ENCODE data around the gene SOHLH1. TPM values are rescaled to one million over a fixed set of nuclear protein-coding genes. Genes with fewer than 3 reads are reported as not detected.

Gene SOHLH1
- total and polyA plus RNA-seq, 2 of the 13 experiments (the other 11 are each of a cell fraction or from before 2014, with no cell fraction given), result 0.15 TPM

DNA sequence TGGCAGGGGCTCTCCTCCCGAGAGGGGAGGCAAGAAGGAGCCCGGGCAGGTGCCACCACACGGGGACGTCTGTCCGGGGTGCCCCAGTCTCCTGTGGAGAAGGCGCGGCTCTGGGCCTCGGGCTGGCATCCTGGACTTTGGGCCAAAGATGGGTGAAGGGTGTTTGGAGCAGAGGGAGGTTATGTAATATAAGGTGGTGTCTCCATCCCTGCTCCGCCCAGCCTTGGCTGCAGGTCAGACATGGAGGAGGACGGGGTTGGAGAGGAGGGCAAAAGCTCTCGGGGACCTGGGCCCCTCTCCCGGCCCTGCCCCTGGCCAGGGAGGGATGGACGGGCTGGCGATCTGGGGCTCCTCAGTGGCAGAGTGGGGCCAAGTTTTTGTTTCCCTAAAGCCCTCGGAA lies 1.2 kb upstream of the SOHLH1 start (continued):
- TF ChIP-seq, protein P1, sequence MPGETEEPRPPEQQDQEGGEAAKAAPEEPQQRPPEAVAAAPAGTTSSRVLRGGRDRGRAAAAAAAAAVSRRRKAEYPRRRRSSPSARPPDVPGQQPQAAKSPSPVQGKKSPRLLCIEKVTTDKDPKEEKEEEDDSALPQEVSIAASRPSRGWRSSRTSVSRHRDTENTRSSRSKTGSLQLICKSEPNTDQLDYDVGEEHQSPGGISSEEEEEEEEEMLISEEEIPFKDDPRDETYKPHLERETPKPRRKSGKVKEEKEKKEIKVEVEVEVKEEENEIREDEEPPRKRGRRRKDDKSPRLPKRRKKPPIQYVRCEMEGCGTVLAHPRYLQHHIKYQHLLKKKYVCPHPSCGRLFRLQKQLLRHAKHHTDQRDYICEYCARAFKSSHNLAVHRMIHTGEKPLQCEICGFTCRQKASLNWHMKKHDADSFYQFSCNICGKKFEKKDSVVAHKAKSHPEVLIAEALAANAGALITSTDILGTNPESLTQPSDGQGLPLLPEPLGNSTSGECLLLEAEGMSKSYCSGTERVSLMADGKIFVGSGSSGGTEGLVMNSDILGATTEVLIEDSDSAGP (CRISPR knock-in tag; IDR thresholded peaks at IDR 0.05; ENCODE audit: borderline replicate concordance), result no peak
- TF ChIP-seq KDM5B (CRISPR knock-in tag; IDR thresholded peaks at IDR 0.05; ENCODE audit: borderline replicate concordance) (no peak), ZKSCAN5 (CRISPR knock-in tag; IDR thresholded peaks at IDR 0.05) (no peak), CHD4 (IDR thresholded peaks at IDR 0.05; ENCODE audit: borderline replicate concordance, low read length) (no peak), NR3C1 (CRISPR knock-in tag; IDR thresholded peaks at IDR 0.05) (no peak), GABPA (IDR thresholded peaks at IDR 0.05; ENCODE audit: low read depth, low read length) (no peak), GABPA (CRISPR knock-in tag; IDR thresholded peaks at IDR 0.05; ENCODE audit: low read depth) (no peak), STAG1 (CRISPR knock-in tag; IDR thresholded peaks at IDR 0.05) (no peak), MTF1 (CRISPR knock-in tag; IDR thresholded peaks at IDR 0.05) (no peak)
- TF ChIP-seq, protein P2, sequence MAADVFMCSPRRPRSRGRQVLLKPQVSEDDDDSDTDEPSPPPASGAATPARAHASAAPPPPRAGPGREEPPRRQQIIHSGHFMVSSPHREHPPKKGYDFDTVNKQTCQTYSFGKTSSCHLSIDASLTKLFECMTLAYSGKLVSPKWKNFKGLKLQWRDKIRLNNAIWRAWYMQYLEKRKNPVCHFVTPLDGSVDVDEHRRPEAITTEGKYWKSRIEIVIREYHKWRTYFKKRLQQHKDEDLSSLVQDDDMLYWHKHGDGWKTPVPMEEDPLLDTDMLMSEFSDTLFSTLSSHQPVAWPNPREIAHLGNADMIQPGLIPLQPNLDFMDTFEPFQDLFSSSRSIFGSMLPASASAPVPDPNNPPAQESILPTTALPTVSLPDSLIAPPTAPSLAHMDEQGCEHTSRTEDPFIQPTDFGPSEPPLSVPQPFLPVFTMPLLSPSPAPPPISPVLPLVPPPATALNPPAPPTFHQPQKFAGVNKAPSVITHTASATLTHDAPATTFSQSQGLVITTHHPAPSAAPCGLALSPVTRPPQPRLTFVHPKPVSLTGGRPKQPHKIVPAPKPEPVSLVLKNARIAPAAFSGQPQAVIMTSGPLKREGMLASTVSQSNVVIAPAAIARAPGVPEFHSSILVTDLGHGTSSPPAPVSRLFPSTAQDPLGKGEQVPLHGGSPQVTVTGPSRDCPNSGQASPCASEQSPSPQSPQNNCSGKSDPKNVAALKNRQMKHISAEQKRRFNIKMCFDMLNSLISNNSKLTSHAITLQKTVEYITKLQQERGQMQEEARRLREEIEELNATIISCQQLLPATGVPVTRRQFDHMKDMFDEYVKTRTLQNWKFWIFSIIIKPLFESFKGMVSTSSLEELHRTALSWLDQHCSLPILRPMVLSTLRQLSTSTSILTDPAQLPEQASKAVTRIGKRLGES (CRISPR knock-in tag; IDR thresholded peaks at IDR 0.05; ENCODE audit: borderline replicate concordance), result no peak
- TF ChIP-seq, protein P3, sequence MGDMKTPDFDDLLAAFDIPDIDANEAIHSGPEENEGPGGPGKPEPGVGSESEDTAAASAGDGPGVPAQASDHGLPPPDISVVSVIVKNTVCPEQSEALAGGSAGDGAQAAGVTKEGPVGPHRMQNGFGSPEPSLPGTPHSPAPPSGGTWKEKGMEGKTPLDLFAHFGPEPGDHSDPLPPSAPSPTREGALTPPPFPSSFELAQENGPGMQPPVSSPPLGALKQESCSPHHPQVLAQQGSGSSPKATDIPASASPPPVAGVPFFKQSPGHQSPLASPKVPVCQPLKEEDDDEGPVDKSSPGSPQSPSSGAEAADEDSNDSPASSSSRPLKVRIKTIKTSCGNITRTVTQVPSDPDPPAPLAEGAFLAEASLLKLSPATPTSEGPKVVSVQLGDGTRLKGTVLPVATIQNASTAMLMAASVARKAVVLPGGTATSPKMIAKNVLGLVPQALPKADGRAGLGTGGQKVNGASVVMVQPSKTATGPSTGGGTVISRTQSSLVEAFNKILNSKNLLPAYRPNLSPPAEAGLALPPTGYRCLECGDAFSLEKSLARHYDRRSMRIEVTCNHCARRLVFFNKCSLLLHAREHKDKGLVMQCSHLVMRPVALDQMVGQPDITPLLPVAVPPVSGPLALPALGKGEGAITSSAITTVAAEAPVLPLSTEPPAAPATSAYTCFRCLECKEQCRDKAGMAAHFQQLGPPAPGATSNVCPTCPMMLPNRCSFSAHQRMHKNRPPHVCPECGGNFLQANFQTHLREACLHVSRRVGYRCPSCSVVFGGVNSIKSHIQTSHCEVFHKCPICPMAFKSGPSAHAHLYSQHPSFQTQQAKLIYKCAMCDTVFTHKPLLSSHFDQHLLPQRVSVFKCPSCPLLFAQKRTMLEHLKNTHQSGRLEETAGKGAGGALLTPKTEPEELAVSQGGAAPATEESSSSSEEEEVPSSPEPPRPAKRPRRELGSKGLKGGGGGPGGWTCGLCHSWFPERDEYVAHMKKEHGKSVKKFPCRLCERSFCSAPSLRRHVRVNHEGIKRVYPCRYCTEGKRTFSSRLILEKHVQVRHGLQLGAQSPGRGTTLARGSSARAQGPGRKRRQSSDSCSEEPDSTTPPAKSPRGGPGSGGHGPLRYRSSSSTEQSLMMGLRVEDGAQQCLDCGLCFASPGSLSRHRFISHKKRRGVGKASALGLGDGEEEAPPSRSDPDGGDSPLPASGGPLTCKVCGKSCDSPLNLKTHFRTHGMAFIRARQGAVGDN (CRISPR knock-in tag; IDR thresholded peaks at IDR 0.05), result no peak

Measured in HepG2 (cell line).